Parathyroid adenoma (tissue), 2 donors: ENCODE results near the gene SAG.

Source experiments
- H2AFZ ChIP-seq: fragments of 300-600 bp; sonication (generic); one replicate; pipeline ENCODE4 v1.7.0; 2017; ENCODE audit warnings: antibody characterized with exemption, mild to moderate bottlenecking
- H3K27ac ChIP-seq: fragments of 300-600 bp; sonication (generic); one replicate; pipeline ENCODE4 v1.7.0; 2017
- H3K27me3 ChIP-seq: fragments of 300-600 bp; sonication (generic); one replicate; pipeline ENCODE4 v1.7.0; 2017; ENCODE audit warnings: low read length; ENCODE audit not compliant: control insufficient read depth, insufficient read depth
- H3K36me3 ChIP-seq: fragments of 300-600 bp; sonication (generic); one replicate; pipeline ENCODE4 v1.7.0; 2017; ENCODE audit warnings: low read length; ENCODE audit not compliant: control insufficient read depth, insufficient read depth
- H3K4me1 ChIP-seq: fragments of 300-600 bp; sonication (generic); one replicate; pipeline ENCODE4 v1.7.0; 2017; ENCODE audit warnings: control low read depth
- H3K4me2 ChIP-seq: fragments of 300-600 bp; sonication (generic); one replicate; pipeline ENCODE4 v1.7.0; 2017; ENCODE audit warnings: low read length
- H3K4me3 ChIP-seq: fragments of 300-600 bp; sonication (generic); one replicate; pipeline ENCODE4 v1.7.0; 2017; ENCODE audit warnings: low read depth, low read length
- H3K79me2 ChIP-seq: fragments of 300-600 bp; sonication (generic); one replicate; pipeline ENCODE4 v1.7.0; 2017; ENCODE audit warnings: control low read depth
- H3K9ac ChIP-seq: fragments of 300-600 bp; sonication (generic); one replicate; pipeline ENCODE4 v1.7.0; 2017; ENCODE audit warnings: mild to moderate bottlenecking
- H3K9me3 ChIP-seq: fragments of 300-600 bp; sonication (generic); one replicate; pipeline ENCODE4 v1.7.0; 2017; ENCODE audit warnings: low read length; ENCODE audit not compliant: control insufficient read depth
- CTCF ChIP-seq: fragments of 300-600 bp; sonication (generic); IDR thresholded peaks from one replicate; pipeline ENCODE4 v1.7.0; 2017; ENCODE audit warnings: antibody characterized with exemption, mild to moderate bottlenecking
- donor health status: primary hyperparathyroidism.

The SAG gene

GRCh38 chr2:233275223-233275622 is 32.4 kb upstream of the SAG start:
- no peaks in the 10 kb centered on the region for H3K79me2 ChIP-seq
- no peak overlapping the region for H3K4me3 ChIP-seq
- no peaks in the 10 kb centered on the region for H3K27me3 ChIP-seq
- no peak overlapping the region for H2AFZ ChIP-seq
- H3K27ac ChIP-seq = no peak overlapping the region
- no peak for TF ChIP-seq CTCF
- H3K4me1 ChIP-seq = peaks cover 3% of the 10 kb centered on the region
- H3K9ac ChIP-seq = no peak overlapping the region
- no peak overlapping the region for H3K4me2 ChIP-seq
- no peaks in the 10 kb centered on the region for H3K36me3 ChIP-seq
- H3K9me3 ChIP-seq = no peaks in the 10 kb centered on the region

- no peak overlapping the region for H3K27ac ChIP-seq
- H3K9me3 ChIP-seq = no peaks in the 10 kb centered on the region
- H3K9ac ChIP-seq = no peak overlapping the region
- H3K4me1 ChIP-seq = peaks cover 3% of the 10 kb centered on the region
- no peak overlapping the region for H2AFZ ChIP-seq
- TF ChIP-seq CTCF = no peak
- no peaks in the 10 kb centered on the region for H3K27me3 ChIP-seq
- no peaks in the 10 kb centered on the region for H3K36me3 ChIP-seq
- H3K4me3 ChIP-seq = no peak overlapping the region
- no peak overlapping the region for H3K4me2 ChIP-seq
- H3K79me2 ChIP-seq = no peaks in the 10 kb centered on the region
Observed at GRCh38 chr2:233278921-233279320, 28.7 kb upstream of the SAG start.

GRCh38 chr2:233280114-233280693 is 27.4 kb upstream of the SAG start:
- Histone ChIP-seq H3K79me2 (no peaks in the 10 kb centered on the region), H3K27ac (no peak overlapping the region), H3K27me3 (no peaks in the 10 kb centered on the region), H3K4me3 (no peak overlapping the region), H3K4me2 (no peak overlapping the region), H3K36me3 (no peaks in the 10 kb centered on the region), H3K4me1 (peaks cover 3% of the 10 kb centered on the region), H2AFZ (no peak overlapping the region), H3K9ac (no peak overlapping the region), H3K9me3 (no peaks in the 10 kb centered on the region)
- TF ChIP-seq CTCF = no peak

GRCh38 chr2:233281553-233281952 is 26.1 kb upstream of the SAG start:
- Histone ChIP-seq H3K4me3 (no peak overlapping the region), H3K27ac (no peak overlapping the region), H3K4me1 (peaks cover 3% of the 10 kb centered on the region), H3K9ac (no peak overlapping the region), H3K27me3 (no peaks in the 10 kb centered on the region), H3K9me3 (no peaks in the 10 kb centered on the region), H3K36me3 (no peaks in the 10 kb centered on the region), H3K79me2 (no peaks in the 10 kb centered on the region), H2AFZ (no peak overlapping the region), H3K4me2 (no peak overlapping the region)
- no peak for TF ChIP-seq CTCF

GRCh38 chr2:233281992-233282603 is 25.5 kb upstream of the SAG start:
- Histone ChIP-seq H3K27ac (no peak overlapping the region), H3K9ac (no peak overlapping the region), H2AFZ (no peak overlapping the region), H3K36me3 (no peaks in the 10 kb centered on the region), H3K27me3 (no peaks in the 10 kb centered on the region), H3K9me3 (no peaks in the 10 kb centered on the region), H3K4me2 (no peak overlapping the region), H3K4me3 (no peak overlapping the region), H3K4me1 (peaks cover 3% of the 10 kb centered on the region), H3K79me2 (no peaks in the 10 kb centered on the region)
- no peak for TF ChIP-seq CTCF
